Erythroblast (primary cell): ENCODE results near the gene PBX1.

Experiments used
- GATA1 ChIP-seq: IDR thresholded peaks from 2 replicates; pipeline ENCODE4 v1.6.1; 2011; ENCODE audit warnings: low read depth, mild to moderate bottlenecking, control low read depth, low read length, moderate library complexity
- POLR2A ChIP-seq: IDR thresholded peaks from 2 replicates; pipeline ENCODE4 v1.6.1; 2011; ENCODE audit warnings: mild to moderate bottlenecking, low read length

- TF ChIP-seq POLR2A, result no peak
- no peak for TF ChIP-seq GATA1
Measured at GRCh38 chr1:164777518-164777917, 218.5 kb downstream of the PBX1 start.
